ENCODE measurements around the gene PTPRD.

Gene PTPRD

GRCh38 chr9:9746826-9747225 lies 866.0 kb downstream of the PTPRD start:
- DNase-seq (ENCODE audit: low read depth, low spot score): no peak
- Histone ChIP-seq H3K36me3 (ENCODE audit: insufficient read depth, insufficient read length, low read length) (no peaks in the 10 kb centered on the region), H3K9ac (ENCODE audit: insufficient read length, low read depth) (no peak overlapping the region), H3K27me3 (ENCODE audit: insufficient read depth, insufficient read length) (no peaks in the 10 kb centered on the region), H3K4me1 (ENCODE audit: insufficient read depth, insufficient read length) (no peaks in the 10 kb centered on the region), H3K9me3 (ENCODE audit: insufficient read depth, low read length) (no peaks in the 10 kb centered on the region), H3K4me3 (ENCODE audit: insufficient read length, low read depth) (no peak overlapping the region)
- TF ChIP-seq ZNF274 (IDR thresholded peaks at IDR 0.05; ENCODE audit: low read depth, low read length): no peak

- TF ChIP-seq ZNF274 (IDR thresholded peaks at IDR 0.05; ENCODE audit: low read depth, low read length): no peak
- TF ChIP-seq SUZ12 (IDR thresholded peaks at IDR 0.05; ENCODE audit: extremely low read depth, insufficient read depth, insufficient read length): no peak
- TF ChIP-seq YY1 (IDR thresholded peaks at IDR 0.05; ENCODE audit: insufficient read depth, insufficient read length): no peak
- H3K27me3 ChIP-seq (ENCODE audit: insufficient read depth, insufficient read length): no peaks in the 10 kb centered on the region
- no peaks in the 10 kb centered on the region for H3K9me3 ChIP-seq (ENCODE audit: insufficient read depth, low read length)
- H3K36me3 ChIP-seq (ENCODE audit: insufficient read depth, insufficient read length, low read length): no peaks in the 10 kb centered on the region
- DNase-seq (ENCODE audit: low read depth, low spot score): no peak
- no peak overlapping the region for H3K4me3 ChIP-seq (ENCODE audit: insufficient read length, low read depth)
- no peak overlapping the region for H3K9ac ChIP-seq (ENCODE audit: insufficient read length, low read depth)
- H3K4me1 ChIP-seq (ENCODE audit: insufficient read depth, insufficient read length): no peaks in the 10 kb centered on the region
These were observed 869.0 kb downstream of the PTPRD start for GRCh38 chr9:9743822-9744221.

- no peaks in the 10 kb centered on the region for H3K27me3 ChIP-seq (ENCODE audit: insufficient read depth, insufficient read length)
- H3K36me3 ChIP-seq (ENCODE audit: insufficient read depth, insufficient read length, low read length): no peaks in the 10 kb centered on the region
- no peak overlapping the region for H3K4me3 ChIP-seq (ENCODE audit: insufficient read length, low read depth)
- no peaks in the 10 kb centered on the region for H3K9me3 ChIP-seq (ENCODE audit: insufficient read depth, low read length)
- TF ChIP-seq YY1 (IDR thresholded peaks at IDR 0.05; ENCODE audit: insufficient read depth, insufficient read length) (no peak), ZNF274 (IDR thresholded peaks at IDR 0.05; ENCODE audit: low read depth, low read length) (no peak), SUZ12 (IDR thresholded peaks at IDR 0.05; ENCODE audit: extremely low read depth, insufficient read depth, insufficient read length) (no peak)
- H3K9ac ChIP-seq (ENCODE audit: insufficient read length, low read depth): no peak overlapping the region
- H3K4me1 ChIP-seq (ENCODE audit: insufficient read depth, insufficient read length): no peaks in the 10 kb centered on the region
- no peak for DNase-seq (ENCODE audit: low read depth, low spot score)
These were observed 882.6 kb downstream of the PTPRD start for GRCh38 chr9:9730174-9730573.

GRCh38 chr9:9729082-9729481 lies 883.7 kb downstream of the PTPRD start:
- H3K9ac ChIP-seq (ENCODE audit: insufficient read length, low read depth): no peak overlapping the region
- H3K4me1 ChIP-seq (ENCODE audit: insufficient read depth, insufficient read length): no peaks in the 10 kb centered on the region
- no peaks in the 10 kb centered on the region for H3K27me3 ChIP-seq (ENCODE audit: insufficient read depth, insufficient read length)
- TF ChIP-seq SUZ12 (IDR thresholded peaks at IDR 0.05; ENCODE audit: extremely low read depth, insufficient read depth, insufficient read length) (no peak), ZNF274 (IDR thresholded peaks at IDR 0.05; ENCODE audit: low read depth, low read length) (no peak), YY1 (IDR thresholded peaks at IDR 0.05; ENCODE audit: insufficient read depth, insufficient read length) (no peak)
- H3K9me3 ChIP-seq (ENCODE audit: insufficient read depth, low read length): no peaks in the 10 kb centered on the region
- H3K4me3 ChIP-seq (ENCODE audit: insufficient read length, low read depth): no peak overlapping the region
- DNase-seq (ENCODE audit: low read depth, low spot score): no peak
- H3K36me3 ChIP-seq (ENCODE audit: insufficient read depth, insufficient read length, low read length): no peaks in the 10 kb centered on the region

- Histone ChIP-seq H3K4me3 (ENCODE audit: insufficient read length, low read depth) (no peak overlapping the region), H3K27me3 (ENCODE audit: insufficient read depth, insufficient read length) (no peaks in the 10 kb centered on the region), H3K4me1 (ENCODE audit: insufficient read depth, insufficient read length) (no peaks in the 10 kb centered on the region), H3K9ac (ENCODE audit: insufficient read length, low read depth) (no peak overlapping the region), H3K36me3 (ENCODE audit: insufficient read depth, insufficient read length, low read length) (no peaks in the 10 kb centered on the region), H3K9me3 (ENCODE audit: insufficient read depth, low read length) (peaks cover 17% of the 10 kb centered on the region; the same call in 1 of the 2 replicates)
- DNase-seq (ENCODE audit: low read depth, low spot score): no peak
- TF ChIP-seq YY1 (IDR thresholded peaks at IDR 0.05; ENCODE audit: insufficient read depth, insufficient read length): no peak
- no peak for TF ChIP-seq SUZ12 (IDR thresholded peaks at IDR 0.05; ENCODE audit: extremely low read depth, insufficient read depth, insufficient read length)
- no peak for TF ChIP-seq ZNF274 (IDR thresholded peaks at IDR 0.05; ENCODE audit: low read depth, low read length)
These were observed 893.3 kb downstream of the PTPRD start for GRCh38 chr9:9719373-9720112.

GRCh38 chr9:9718691-9719090 lies 894.1 kb downstream of the PTPRD start:
- Histone ChIP-seq H3K9me3 (ENCODE audit: insufficient read depth, low read length) (peaks cover 17% of the 10 kb centered on the region; the same call in 1 of the 2 replicates), H3K36me3 (ENCODE audit: insufficient read depth, insufficient read length, low read length) (no peaks in the 10 kb centered on the region), H3K27me3 (ENCODE audit: insufficient read depth, insufficient read length) (no peaks in the 10 kb centered on the region), H3K4me3 (ENCODE audit: insufficient read length, low read depth) (no peak overlapping the region), H3K9ac (ENCODE audit: insufficient read length, low read depth) (no peak overlapping the region), H3K4me1 (ENCODE audit: insufficient read depth, insufficient read length) (no peaks in the 10 kb centered on the region)
- DNase-seq (ENCODE audit: low read depth, low spot score): no peak
- TF ChIP-seq ZNF274 (IDR thresholded peaks at IDR 0.05; ENCODE audit: low read depth, low read length) (no peak), YY1 (IDR thresholded peaks at IDR 0.05; ENCODE audit: insufficient read depth, insufficient read length) (no peak), SUZ12 (IDR thresholded peaks at IDR 0.05; ENCODE audit: extremely low read depth, insufficient read depth, insufficient read length) (no peak)

- H3K4me3 ChIP-seq (ENCODE audit: insufficient read length, low read depth): no peak overlapping the region
- H3K27me3 ChIP-seq (ENCODE audit: insufficient read depth, insufficient read length): no peaks in the 10 kb centered on the region
- no peaks in the 10 kb centered on the region for H3K9me3 ChIP-seq (ENCODE audit: insufficient read depth, low read length)
- TF ChIP-seq ZNF274 (IDR thresholded peaks at IDR 0.05; ENCODE audit: low read depth, low read length) (no peak), SUZ12 (IDR thresholded peaks at IDR 0.05; ENCODE audit: extremely low read depth, insufficient read depth, insufficient read length) (no peak), YY1 (IDR thresholded peaks at IDR 0.05; ENCODE audit: insufficient read depth, insufficient read length) (no peak)
- H3K4me1 ChIP-seq (ENCODE audit: insufficient read depth, insufficient read length): no peaks in the 10 kb centered on the region
- H3K9ac ChIP-seq (ENCODE audit: insufficient read length, low read depth): no peak overlapping the region
- no peaks in the 10 kb centered on the region for H3K36me3 ChIP-seq (ENCODE audit: insufficient read depth, insufficient read length, low read length)
- no peak for DNase-seq (ENCODE audit: low read depth, low spot score)
These were observed 933.4 kb downstream of the PTPRD start for GRCh38 chr9:9679433-9679832.
